Ovary (tissue), 9 donors: Measurements from ENCODE around the gene SHC3. TPM values are rescaled to one million over a fixed set of nuclear protein-coding genes. Genes with fewer than 3 reads are reported as not detected.

ENCODE experiments used
- DNase-seq, 5 donors: peaks; one replicate each; pipeline ENCODE4 v3.0.0-alpha.2; 2019 to 2020
- H3K27ac ChIP-seq, 2 donors: fragments of 200-600 bp; one replicate each; pipeline versions ENCODE4 v1.5.1 to v1.8.0; 2019 to 2022
- H3K27me3 ChIP-seq: fragments of 200-600 bp; one replicate; pipeline ENCODE4 v1.8.0; 2022
- H3K36me3 ChIP-seq: fragments of 200-600 bp; sonication (generic); one replicate; pipeline ENCODE4 v1.5.1; 2019
- H3K4me1 ChIP-seq: one replicate; pipeline ENCODE4 v1.8.1; 2013; ENCODE audit warnings: mild to moderate bottlenecking, moderate library complexity; ENCODE audit not compliant: insufficient read depth
- H3K4me3 ChIP-seq: fragments of 200-600 bp; sonication (generic); one replicate; pipeline ENCODE4 v1.5.1; 2017
- H3K9me3 ChIP-seq, 2 donors: fragments of 200-600 bp in 1 of 2; sonication (generic) in 1 of 2; one replicate each; pipeline versions ENCODE4 v1.5.1 to v1.8.1; 2013 to 2019; ENCODE audit warnings: mild to moderate bottlenecking in 1 of 2, moderate library complexity in 1 of 2
- CTCF ChIP-seq, 3 donors: fragments of 450-650 bp in 2 of 3; fragments of 200-600 bp in 1 of 3; IDR thresholded peaks; one replicate each; pipeline versions ENCODE4 v1.5.1 to v1.8.0; 2016 to 2022; ENCODE audit warnings: antibody characterized with exemption in 3 of 3, mild to moderate bottlenecking in 1 of 3
- EP300 ChIP-seq: sonication (generic); formaldehyde crosslinking; IDR thresholded peaks from one replicate; pipeline ENCODE4 v1.6.1; 2017; ENCODE audit warnings: antibody characterized with exemption
- POLR2A ChIP-seq: fragments of 450-650 bp; IDR thresholded peaks from one replicate; pipeline ENCODE4 v1.6.1; 2017; ENCODE audit warnings: antibody characterized with exemption, mild to moderate bottlenecking, moderate library complexity
- WGBS, 3 donors: extraction: QIAGEN DNeasy Blood & Tissue Kit in 1 of 3; methylation state at CpG; one replicate each; pipeline versions ENCODE4 v1.1.5 to v1.1.7; 2013 to 2017; 5-methylcytosine and 5-hydroxymethylcytosine counted together
- intact Hi-C, 4 donors: fragments of 100-400 bp; cut with DNase I; formaldehyde crosslinking; loops; one replicate each; pipeline versions ENCODE4 v1.11.0 to v1.15.1; 2022 to 2023
- polyA plus RNA-seq, 2 donors: library from polyadenylated mRNA; stranded (reverse); fragments of 200-250 nt in 1 of 2; fragments of 350-450 nt in 1 of 2; fragmentation: Illumina TruSeq in 1 of 2; extraction: RNeasy Lipid Tissue Mini Kit (QIAGEN cat#74804) in 1 of 2; gene quantifications; one replicate each; pipeline ENCODE4 v1.2.3, GENCODE V29; 2013 to 2014
- total RNA-seq, 7 donors: library from RNA; depleted of rRNA in 2 of 7; stranded (reverse); fragments of >200 nt in 2 of 7; fragmentation: NEBNext Ultra II Directional in 3 of 7; extraction: Animal tissue kit (Norgen Biotek cat#: 25700) in 3 of 7; gene quantifications; one replicate each; pipeline versions ENCODE4 v1.1.0 to v1.2.4, GENCODE V29; 2016 to 2023
- donor health status: DM: no; HTN: no; CAD: no; lungs with moderate emphysema.
- donor health status: DM: no; HTN: no; CAD: no.
- donor health status: Bipolar disorder and iron deficiency.
- donor health status: DM: yes; HTN: yes; CAD: no.
- donor health status: DM: no; HTN: no; CAD: no.
- donor health status: DM: yes; HTN: yes; CAD: no.

The SHC3 gene
- total and polyA plus RNA-seq, 9 donors: 0.05 to 1.0 (median 0.46) TPM

- Histone ChIP-seq H3K9me3 (no peaks in the 10 kb centered on the region), H3K4me3 (no peak overlapping the region), H3K36me3 (no peaks in the 10 kb centered on the region), H3K4me1 (no peaks in the 10 kb centered on the region), H3K27ac (no peak overlapping the region), H3K27me3 (no peaks in the 10 kb centered on the region)
- DNase-seq: no peak
- whole genome bisulfite sequencing, 3 donors: 49 to 59% (median 52%) methylated on average over 2 of the region's 2 CpGs
- intact Hi-C loops: no loop called here
- TF ChIP-seq CTCF (IDR thresholded peaks at IDR 0.05) (no peak), EP300 (no peak), POLR2A (no peak)
Measured at GRCh38 chr9:89189215-89189614, 10.6 kb upstream of the SHC3 start.

GRCh38 chr9:89187950-89188349, 9.3 kb upstream of the SHC3 start:
- H3K36me3 ChIP-seq: no peaks in the 10 kb centered on the region
- H3K27ac ChIP-seq: no peak overlapping the region
- 81 to 89% (median 87%) methylated on average over 1 of the region's 1 CpG for WGBS, 3 donors
- H3K4me3 ChIP-seq: no peak overlapping the region
- TF ChIP-seq EP300: no peak
- TF ChIP-seq POLR2A: no peak
- TF ChIP-seq CTCF (IDR thresholded peaks at IDR 0.05): no peak
- DNase-seq: no peak
- intact Hi-C loops: no loop called here
- no peaks in the 10 kb centered on the region for H3K27me3 ChIP-seq
- no peaks in the 10 kb centered on the region for H3K9me3 ChIP-seq
- H3K4me1 ChIP-seq: no peaks in the 10 kb centered on the region

- DNase-seq: no peak
- Histone ChIP-seq H3K27ac (no peak overlapping the region), H3K27me3 (no peaks in the 10 kb centered on the region), H3K9me3 (no peaks in the 10 kb centered on the region), H3K4me1 (no peaks in the 10 kb centered on the region), H3K4me3 (no peak overlapping the region), H3K36me3 (no peaks in the 10 kb centered on the region)
- intact Hi-C loops: no loop called here
- WGBS, 3 donors: 82 to 90% (median 84%) methylated on average over 2 of the region's 2 CpGs
- TF ChIP-seq EP300 (no peak), POLR2A (no peak), CTCF (IDR thresholded peaks at IDR 0.05) (no peak)
Measured at GRCh38 chr9:89187541-89187940, 8.9 kb upstream of the SHC3 start.

- Histone ChIP-seq H3K27ac (no peak overlapping the region), H3K36me3 (no peaks in the 10 kb centered on the region), H3K27me3 (no peaks in the 10 kb centered on the region), H3K9me3 (no peaks in the 10 kb centered on the region), H3K4me1 (no peaks in the 10 kb centered on the region), H3K4me3 (no peak overlapping the region)
- WGBS, 3 donors: 63 to 75% (median 69%) methylated on average over 5 of the region's 5 CpGs
- intact Hi-C loops: no loop called here
- TF ChIP-seq CTCF (IDR thresholded peaks at IDR 0.05) (no peak), EP300 (no peak), POLR2A (no peak)
- DNase-seq: no peak
Measured at GRCh38 chr9:89186960-89187359, 8.3 kb upstream of the SHC3 start.

GRCh38 chr9:89185980-89186379, 7.4 kb upstream of the SHC3 start:
- Histone ChIP-seq H3K4me1 (no peaks in the 10 kb centered on the region), H3K9me3 (no peaks in the 10 kb centered on the region), H3K4me3 (no peak overlapping the region), H3K36me3 (no peaks in the 10 kb centered on the region), H3K27ac (no peak overlapping the region), H3K27me3 (no peaks in the 10 kb centered on the region)
- 37 to 50% (median 45%) methylated on average over 5 of the region's 5 CpGs for WGBS, 3 donors
- no peak for TF ChIP-seq POLR2A
- no peak for DNase-seq
- intact Hi-C loops: no loop called here
